ENCODE data around the gene BCL3. TPM values are rescaled to one million over a fixed set of nuclear protein-coding genes. Genes with fewer than 3 reads are reported as not detected.

Gene BCL3
- total and polyA plus RNA-seq, 2 of the 4 experiments (the other 2 are of a cell fraction): 1.6 to 26.0 TPM

DNA sequence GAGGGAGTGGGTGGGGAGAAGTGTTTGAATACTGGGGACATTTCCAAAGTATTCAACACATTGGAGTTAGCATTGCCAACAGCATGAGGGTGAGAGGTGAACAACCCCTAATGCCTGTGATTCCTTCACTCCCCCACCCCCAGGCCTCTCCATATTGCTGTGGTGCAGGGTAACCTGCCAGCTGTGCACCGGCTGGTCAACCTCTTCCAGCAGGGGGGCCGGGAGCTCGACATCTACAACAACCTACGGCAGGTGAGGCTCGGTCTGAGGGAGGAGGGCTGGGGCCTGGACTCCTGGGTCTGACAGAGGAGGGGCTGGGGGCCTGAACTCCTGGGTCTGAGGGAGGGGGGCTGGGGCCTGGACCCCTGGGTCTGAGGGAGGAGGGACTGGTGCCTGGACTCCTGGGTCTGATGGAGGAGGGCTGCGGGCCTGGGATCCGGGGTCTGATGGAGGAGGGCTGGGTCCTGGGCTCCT is 7.6 kb downstream of the BCL3 start:
- H3K14ac ChIP-seq (replicated peaks; ENCODE audit: low read depth, low read length): peak overlapping the region; percentile 5; the same call in 1 of the 2 replicates
- DNase-seq: no peak
- no peak overlapping the region for H3K23ac ChIP-seq (ENCODE audit: low read depth, low read length)
- TF ChIP-seq BHLHE40 (IDR thresholded peaks at IDR 0.05; ENCODE audit: low read depth, low read length) (no peak), POLR2A (IDR thresholded peaks at IDR 0.05; ENCODE audit: low read depth, low read length) (peak; percentile 0; the same call in 1 of the 2 replicates), MXI1 (IDR thresholded peaks at IDR 0.05; ENCODE audit: borderline replicate concordance, low read depth, low read length) (no peak), RCOR1 (IDR thresholded peaks at IDR 0.05; ENCODE audit: insufficient replicate concordance, low read length) (no peak), RAD21 (IDR thresholded peaks at IDR 0.05; ENCODE audit: low read length) (no peak)
- CTCF ChIA-PET: interaction anchor here (1.4 kb wide), 1 partner anchor 32 kb away, joined by 4 read pairs; no protein-coding TSS in a partner anchor
- no peaks in the 10 kb centered on the region for H3K9me3 ChIP-seq (ENCODE audit: control insufficient read depth, insufficient read depth, low read length)
- no peak overlapping the region for H2AFZ ChIP-seq (replicated peaks; ENCODE audit: low read length, poor library complexity)
- H3K27ac ChIP-seq (ENCODE audit: insufficient read depth, low read length): peak overlapping the region; percentile 2
- H3K79me1 ChIP-seq (ENCODE audit: low read depth in 1 of 2, low read length in 2 of 2): peaks cover 26 to 73% of the 10 kb centered on the region in 2 experiments
- H2BK5ac ChIP-seq (ENCODE audit: low read depth, low read length, poor library complexity, severe bottlenecking): no peak overlapping the region
- no peak overlapping the region for H3K9ac ChIP-seq (ENCODE audit: low read depth, low read length)
- peaks cover 22% of the 10 kb centered on the region for H4K20me1 ChIP-seq (ENCODE audit: insufficient read depth, low read length)
- H3K56ac ChIP-seq (ENCODE audit: extremely low read depth, insufficient read depth, low read length): no peak overlapping the region
- in situ Hi-C loops (cut with MboI; ENCODE audit: low sequenced_read_pairs) (no loop called here), dilution Hi-C loops (cut with HindIII; ENCODE audit: low sequenced_read_pairs, unreplicated experiment) (no loop called here), intact Hi-C loops (cut with micrococcal nuclease) (loop anchor here (5.0 kb wide), 1 partner anchor 34 kb away; no protein-coding TSS in a partner anchor)
- H2BK120ac ChIP-seq (ENCODE audit: low read depth, low read length): peak overlapping the region; percentile 29; the same call in 1 of the 2 replicates
- no peak overlapping the region for H4K8ac ChIP-seq (ENCODE audit: low read depth in 2 of 2, low read length in 2 of 2)
- POLR2A ChIA-PET (ENCODE audit: unreplicated experiment): no interaction called here
- no peak overlapping the region for H2AK9ac ChIP-seq (replicated peaks; ENCODE audit: low read depth, low read length, poor library complexity)
- H3K4me2 ChIP-seq (ENCODE audit: low read depth, low read length): no peak overlapping the region
- peak overlapping the region; percentile 78 for H3K4ac ChIP-seq (ENCODE audit: low read depth, low read length)
- no peak overlapping the region for H4K5ac ChIP-seq (ENCODE audit: low read depth, low read length)
- no peak for ATAC-seq (ENCODE audit: low read depth)
- WGBS, 2 experiments (ENCODE audit: extremely low coverage in 2 of 2, insufficient read length in 1 of 2): no CpG with 5 or more reads among the region's 7 CpGs
- H2BK20ac ChIP-seq (ENCODE audit: low read depth, low read length): no peak overlapping the region; the same call in 1 of the 2 replicates
- H2BK15ac ChIP-seq (ENCODE audit: low read depth, low read length): no peak overlapping the region
- no peak overlapping the region for H3K18ac ChIP-seq (ENCODE audit: low read depth, low read length)
- peak overlapping the region; percentile 78; the same call in 1 of the 2 replicates for H4K91ac ChIP-seq (ENCODE audit: insufficient read depth, low read depth, low read length)
- peaks cover 59% of the 10 kb centered on the region for H3K36me3 ChIP-seq (ENCODE audit: control insufficient read depth, insufficient read depth, low read length)
- H3K4me3 ChIP-seq (ENCODE audit: insufficient read depth, low read depth, low read length): no peak overlapping the region
- H3K27me3 ChIP-seq (ENCODE audit: control insufficient read depth, insufficient read depth, low read length): no peaks in the 10 kb centered on the region
- peaks cover 54% of the 10 kb centered on the region for H3K4me1 ChIP-seq (ENCODE audit: control insufficient read depth, insufficient read depth, low read length)
- BruUV-seq (replicated peaks): no TSS peak
- peaks cover 18% of the 10 kb centered on the region for H3K9me1 ChIP-seq (ENCODE audit: insufficient read depth, low read length)
- peak overlapping the region; percentile 91 for H2AK5ac ChIP-seq (ENCODE audit: low read depth, low read length)
